GM19099 (cell line): ENCODE measurements around the gene DQX1.

Source experiments
- POLR2A ChIP-seq: IDR thresholded peaks from 3 replicates; pipeline ENCODE4 v1.6.1; 2011; ENCODE audit warnings: low read depth; ENCODE audit not compliant: insufficient read length; ENCODE audit errors: extremely low read depth

The DQX1 gene

DNA sequence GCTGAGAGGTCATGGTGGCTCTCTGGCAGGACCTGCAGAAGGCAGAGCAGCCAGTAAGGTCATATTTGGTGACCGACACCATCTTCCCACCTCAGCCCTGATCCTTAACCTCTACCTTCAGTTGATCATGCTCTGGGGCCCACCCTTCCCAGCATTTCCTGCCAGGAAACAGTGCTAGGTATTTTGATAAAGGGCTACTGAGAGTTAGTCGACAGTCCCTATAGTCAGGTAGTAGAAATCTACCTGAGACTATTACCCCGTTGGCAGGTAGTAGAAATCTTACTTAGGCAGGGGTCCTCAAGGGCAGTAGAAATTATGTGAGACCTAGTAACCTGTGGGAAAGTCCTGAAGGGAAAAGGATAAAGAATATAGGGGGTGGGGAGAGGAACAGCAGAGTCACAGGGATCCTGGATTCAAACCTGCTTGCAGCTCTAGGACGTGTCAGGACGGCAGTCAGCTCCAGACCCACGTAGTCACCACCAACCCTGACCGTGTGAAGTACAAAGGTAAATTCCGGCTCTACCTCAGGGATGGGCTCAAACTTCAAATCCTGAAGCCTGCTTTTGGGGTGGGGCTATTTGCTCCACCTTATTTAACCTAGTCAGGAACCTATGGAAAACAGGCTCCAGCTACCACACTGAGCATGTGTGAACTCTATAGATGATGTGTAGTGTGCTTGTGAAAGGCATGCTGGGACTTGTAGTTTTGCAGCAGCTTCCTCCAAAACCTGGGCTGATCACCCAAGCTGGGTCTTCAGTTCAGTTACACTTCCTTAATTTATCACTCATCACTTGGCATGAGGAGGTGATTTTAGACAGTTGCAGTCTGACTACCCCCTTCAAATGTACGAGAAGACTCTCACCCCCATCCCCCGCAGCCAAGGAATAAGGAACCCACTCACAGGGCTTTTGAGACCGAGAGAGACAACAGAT is at the start of gene DQX1:
Gene DQX1 (minus strand): TSS at position 515 of the 932 bp plus-strand sequence. CDS start 502 bp downstream, at position 13.
- no peak for TF ChIP-seq POLR2A

GRCh38 chr2:74575320-74575719 is 49.3 kb upstream of the DQX1 start:
- TF ChIP-seq POLR2A = no peak

GRCh38 chr2:74573747-74574562 is 47.9 kb upstream of the DQX1 start:
- peak; percentile 70 for TF ChIP-seq POLR2A

- TF ChIP-seq POLR2A = no peak
Measured at GRCh38 chr2:74572178-74572925, 46.3 kb upstream of the DQX1 start.

DNA sequence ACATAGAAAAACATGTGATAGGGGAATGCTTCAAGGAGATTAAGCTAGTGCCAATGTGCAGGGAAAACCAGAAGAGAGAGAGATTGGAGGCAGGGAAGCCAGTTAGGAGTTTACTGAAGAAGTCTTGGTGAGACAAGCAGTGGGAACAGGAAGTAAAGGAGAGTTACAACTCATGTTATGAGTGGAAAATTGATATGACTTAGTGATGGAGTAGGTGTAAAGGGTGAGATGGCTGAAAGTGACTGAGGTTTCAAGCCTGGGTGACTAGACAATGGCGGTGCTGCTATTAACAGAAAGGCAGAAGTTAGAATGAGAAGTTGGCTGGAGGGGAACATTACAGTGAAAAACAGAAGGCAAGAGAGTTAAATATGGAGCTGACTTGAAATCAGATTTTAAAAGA is 45.0 kb upstream of the DQX1 start:
- TF ChIP-seq POLR2A = no peak

DNA sequence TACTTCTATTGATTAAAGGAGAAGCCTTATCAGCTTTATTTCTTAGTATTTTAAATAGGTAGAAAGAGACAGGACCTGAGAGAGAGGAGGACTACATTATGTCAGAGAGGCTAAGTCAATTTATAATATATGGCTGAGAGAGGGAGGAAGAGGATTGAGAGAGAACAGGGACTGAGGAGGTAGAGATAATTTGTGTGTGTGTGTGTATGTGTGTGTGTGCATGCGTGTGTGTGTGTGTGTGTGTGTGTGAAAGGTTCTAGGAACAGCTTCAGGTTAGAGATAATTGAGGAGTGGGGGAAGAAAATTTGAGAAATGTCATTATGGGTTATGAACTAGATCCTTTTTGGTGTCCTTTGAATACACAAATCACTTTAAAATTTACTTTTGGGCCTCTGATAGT is 43.7 kb upstream of the DQX1 start:
- no peak for TF ChIP-seq POLR2A

DNA sequence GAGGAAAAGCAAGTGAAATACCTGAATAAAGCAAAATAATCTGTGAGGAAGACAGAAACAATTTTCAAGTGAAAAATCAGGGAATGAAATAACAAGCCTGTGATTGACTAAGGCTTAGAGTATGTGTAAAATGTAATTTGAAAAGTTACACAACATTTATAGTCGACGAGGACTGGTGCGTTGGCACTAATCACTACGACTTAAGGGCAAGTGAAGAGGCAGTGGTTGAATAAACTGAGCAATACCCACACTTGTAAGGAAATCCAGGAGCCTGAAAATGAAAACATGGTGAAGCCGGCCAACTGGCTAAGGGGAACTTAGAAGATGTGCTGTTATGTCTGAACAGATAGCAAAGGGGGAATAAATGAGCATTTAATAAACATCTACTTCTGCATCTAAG is 41.9 kb upstream of the DQX1 start:
- no peak for TF ChIP-seq POLR2A

- TF ChIP-seq POLR2A = no peak
Measured at GRCh38 chr2:74566754-74567085, 40.7 kb upstream of the DQX1 start.

DNA sequence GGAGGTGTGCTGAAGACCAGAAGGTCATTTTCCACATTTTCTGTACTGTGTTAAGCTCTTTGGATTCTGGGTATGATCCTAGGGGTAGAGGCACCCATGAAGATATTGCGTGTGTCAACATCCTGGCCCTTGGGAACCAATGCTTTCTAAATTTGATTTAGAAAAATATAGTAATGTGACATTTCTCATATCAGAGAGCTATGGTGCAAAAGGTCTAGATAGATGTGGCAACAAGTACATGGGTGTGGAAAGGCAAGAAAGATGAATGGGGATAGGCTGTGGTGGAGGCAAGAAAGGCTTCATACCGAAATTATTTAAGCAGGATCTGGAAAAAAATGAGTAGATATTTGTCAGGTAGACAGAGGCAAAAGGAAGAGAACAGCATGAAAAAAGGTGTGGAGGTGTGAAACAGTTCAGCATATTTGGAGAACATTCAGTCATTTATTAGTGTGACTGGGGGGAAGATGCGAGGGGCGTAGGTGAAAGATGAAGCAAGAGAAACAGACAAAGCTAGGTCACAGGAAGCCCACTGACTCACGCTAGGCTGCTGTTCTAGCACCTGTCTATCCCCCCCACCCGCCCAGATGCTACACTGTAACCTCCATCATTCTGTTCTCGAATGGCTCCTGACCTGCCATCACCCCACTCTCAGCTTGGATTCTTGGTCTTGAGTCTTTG is 40.2 kb upstream of the DQX1 start:
- no peak for TF ChIP-seq POLR2A

- TF ChIP-seq POLR2A = no peak
Measured at GRCh38 chr2:74564222-74564621, 38.2 kb upstream of the DQX1 start.

DNA sequence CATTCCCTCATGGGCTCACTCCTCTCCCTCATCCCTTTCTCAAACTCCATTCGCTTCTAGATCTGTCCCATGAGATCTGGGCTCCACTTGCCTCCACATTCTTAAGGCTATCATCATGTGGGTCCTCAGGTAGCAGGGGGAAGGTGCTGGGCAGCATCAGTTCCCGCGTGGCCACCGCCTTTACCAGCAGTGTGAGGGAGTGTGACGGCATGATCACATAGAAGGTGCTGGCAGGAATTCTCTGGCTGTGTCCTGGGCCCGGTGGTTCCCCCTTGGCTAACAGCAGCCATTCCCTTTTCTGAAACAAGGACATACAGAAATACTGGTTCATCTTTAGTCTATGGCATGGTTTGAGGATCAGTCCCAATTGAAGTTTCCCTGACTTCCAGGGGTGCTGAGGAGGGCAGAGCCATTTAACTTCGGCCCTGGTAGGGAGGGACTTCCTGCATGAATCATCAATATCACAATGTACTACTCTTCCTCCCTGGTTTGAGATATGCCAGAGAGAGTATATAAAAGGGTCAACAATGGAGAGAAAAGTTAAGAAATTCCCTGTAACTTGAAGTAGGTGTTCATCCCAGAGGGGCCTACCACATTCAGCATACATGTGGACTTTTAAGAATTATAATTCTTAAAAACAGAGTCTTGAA is 36.2 kb upstream of the DQX1 start:
- TF ChIP-seq POLR2A = no peak

DNA sequence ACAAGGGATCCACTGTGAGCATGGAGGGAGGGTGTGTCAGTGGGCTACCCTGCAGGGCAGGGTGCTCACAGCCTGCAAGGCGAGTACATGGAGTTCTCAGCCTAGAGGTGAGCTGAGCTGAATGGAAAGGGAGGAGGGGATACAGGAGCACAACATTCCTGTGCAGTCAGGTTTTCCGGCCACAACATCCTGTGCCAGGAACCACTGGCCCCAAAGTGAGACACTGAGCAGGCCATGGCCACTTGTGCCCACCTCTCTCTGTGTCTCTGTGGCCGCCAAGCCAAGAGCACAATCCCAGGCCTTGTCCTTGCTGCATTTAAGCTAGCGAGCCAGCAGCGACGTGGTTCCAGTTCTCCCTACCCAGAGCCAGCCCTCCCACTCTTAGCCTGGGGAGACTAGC is 34.6 kb upstream of the DQX1 start:
- no peak for TF ChIP-seq POLR2A

GRCh38 chr2:74559912-74560311 is 33.9 kb upstream of the DQX1 start:
- no peak for TF ChIP-seq POLR2A
